Mesodermal cell (in vitro differentiated cells): ENCODE data around the gene GNG7.
"Not testable (repeated sequence)": the region's sequence is repeated elsewhere in the genome, so short reads cannot be mapped to it uniquely, and the experiment has no call there.

Experiments used
- H3K27ac ChIP-seq: 2 replicates; pipeline ENCODE4 v1.7.0; 2013; ENCODE audit warnings: mild to moderate bottlenecking, low read depth, low read length, moderate library complexity; ENCODE audit not compliant: severe bottlenecking
- H3K36me3 ChIP-seq: 2 replicates; pipeline ENCODE4 v1.7.1; 2013; ENCODE audit warnings: mild to moderate bottlenecking, low read length, moderate library complexity; ENCODE audit not compliant: control insufficient read depth, insufficient read depth
- H3K4me1 ChIP-seq: one replicate; pipeline ENCODE4 v1.7.1; 2013; ENCODE audit warnings: mild to moderate bottlenecking, low read length; ENCODE audit not compliant: insufficient read depth, control insufficient read depth, poor library complexity, severe bottlenecking
- H3K4me3 ChIP-seq: 2 replicates; pipeline ENCODE4 v1.7.0; 2013; ENCODE audit warnings: low read length, control low read depth, mild to moderate bottlenecking; ENCODE audit not compliant: insufficient read depth, poor library complexity, severe bottlenecking; ENCODE audit errors: extremely low read depth
- H3K9me3 ChIP-seq: 2 replicates; pipeline ENCODE4 v1.7.1; 2013; ENCODE audit warnings: mild to moderate bottlenecking, low read length, moderate library complexity; ENCODE audit not compliant: control insufficient read depth
- WGBS, 2 experiments: methylation state at CpG; one replicate each; pipeline ENCODE4 v1.1.5; 2013; ENCODE audit warnings: missing lambda C conversion rate in 2 of 2; ENCODE audit not compliant: insufficient coverage in 2 of 2; 5-methylcytosine and 5-hydroxymethylcytosine counted together

The GNG7 gene

GRCh38 chr19:2497186-2497585, 205.3 kb downstream of the GNG7 start:
- 93 to 95% methylated on average over 10 of the region's 10 CpGs for WGBS, 2 experiments
- Histone ChIP-seq H3K4me3 (no peak overlapping the region), H3K4me1 (peaks cover 45% of the 10 kb centered on the region), H3K36me3 (no peaks in the 10 kb centered on the region), H3K9me3 (peaks cover 5% of the 10 kb centered on the region), H3K27ac (no peak overlapping the region)

DNA sequence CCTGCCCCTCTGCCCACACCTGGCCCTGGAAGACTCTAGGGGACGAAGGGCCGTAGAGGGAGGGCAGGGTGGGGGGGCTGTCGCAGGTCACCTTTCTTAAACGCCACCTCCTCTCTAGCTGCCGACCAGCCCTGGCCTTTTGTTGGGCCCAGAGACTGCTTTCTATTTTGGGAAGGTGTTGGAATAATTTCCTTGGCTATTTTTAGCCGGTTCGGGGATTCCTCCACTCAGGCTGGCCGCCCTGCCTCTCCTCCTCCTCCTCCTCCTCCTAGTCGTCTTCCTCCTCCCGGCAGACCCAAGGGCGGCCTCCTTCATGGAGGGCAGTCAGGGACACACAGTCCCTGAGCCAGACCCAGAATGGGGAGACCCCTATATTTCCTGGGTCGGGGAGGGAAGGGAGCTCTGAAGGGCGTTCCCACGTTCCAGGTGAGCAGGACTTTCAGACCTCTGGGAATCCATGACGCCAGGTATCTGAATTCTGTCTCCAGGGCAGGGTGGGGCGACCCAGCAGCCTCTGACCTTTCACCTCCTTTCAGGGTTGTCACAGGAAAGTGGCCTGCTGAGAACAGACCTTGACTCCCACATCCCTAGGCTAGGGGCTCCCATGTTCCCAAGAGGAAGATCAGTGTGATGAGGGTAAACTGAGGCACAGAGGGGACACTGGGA, 206.7 kb downstream of the GNG7 start:
- Histone ChIP-seq H3K4me3 (peak overlapping the region; percentile 25), H3K36me3 (no peaks in the 10 kb centered on the region), H3K9me3 (peaks cover 5% of the 10 kb centered on the region), H3K4me1 (peaks cover 45% of the 10 kb centered on the region), H3K27ac (peak overlapping the region; percentile 83)
- 45 to 65% methylated on average over 5 to 8 of the region's 16 CpGs for WGBS, 2 experiments

DNA sequence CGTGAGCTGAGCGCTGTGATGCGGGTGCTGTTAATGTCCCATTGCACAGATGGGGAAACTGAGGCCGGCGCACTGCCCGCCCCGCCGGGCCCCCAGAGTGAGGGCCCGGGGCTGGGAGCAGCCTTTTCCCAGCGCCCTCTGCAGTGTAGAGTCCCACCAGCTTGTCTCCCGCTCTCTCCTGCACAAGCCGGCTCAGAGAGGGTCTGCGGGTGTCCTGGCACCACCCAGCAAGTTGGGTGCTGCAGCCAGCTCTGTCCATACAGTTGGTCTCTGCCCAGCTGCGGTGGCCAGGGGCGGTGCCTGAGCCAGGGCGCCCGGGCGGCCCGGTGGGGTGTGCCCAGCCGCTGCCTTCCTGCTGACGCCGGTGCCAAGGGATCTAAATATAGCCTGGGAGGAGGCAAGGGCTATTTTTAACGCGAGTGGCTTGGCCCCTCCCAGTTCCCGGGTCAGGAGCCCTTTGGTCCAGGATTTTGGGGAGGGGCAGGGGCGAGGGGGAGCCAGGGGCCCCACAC, 207.3 kb downstream of the GNG7 start:
- no peaks in the 10 kb centered on the region for H3K36me3 ChIP-seq
- WGBS, 2 experiments = 14 to 21% methylated on average over 23 to 24 of the region's 26 CpGs
- peak overlapping the region; percentile 25 for H3K4me3 ChIP-seq
- peaks cover 44% of the 10 kb centered on the region for H3K4me1 ChIP-seq
- H3K9me3 ChIP-seq = peaks cover 5% of the 10 kb centered on the region
- H3K27ac ChIP-seq = peak overlapping the region; percentile 83

- Histone ChIP-seq H3K36me3 (no peaks in the 10 kb centered on the region), H3K27ac (peak overlapping the region; percentile 83), H3K4me1 (peaks cover 40% of the 10 kb centered on the region), H3K4me3 (peak overlapping the region; percentile 25), H3K9me3 (peaks cover 5% of the 10 kb centered on the region)
- 25 to 38% methylated on average over 44 to 70 of the region's 72 CpGs for WGBS, 2 experiments
Observed at GRCh38 chr19:2494447-2495129, 207.9 kb downstream of the GNG7 start.

DNA sequence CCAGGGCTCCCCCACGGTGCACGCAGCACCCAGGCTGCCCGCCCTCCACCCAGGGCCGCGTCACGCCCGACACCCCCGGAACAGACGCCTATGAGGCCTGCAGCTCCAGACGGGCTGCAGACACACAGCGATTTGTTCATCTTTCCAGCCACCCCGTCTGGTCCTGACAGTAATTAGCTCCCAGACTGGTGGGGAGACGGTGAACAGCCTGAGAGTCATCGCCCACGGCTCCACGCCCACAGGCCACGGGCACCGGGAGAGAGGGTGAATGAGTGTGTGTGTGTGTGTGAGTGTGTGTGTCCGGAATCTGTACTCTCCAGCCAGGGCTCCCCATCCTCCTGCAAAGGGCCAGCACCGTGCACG, 208.4 kb downstream of the GNG7 start:
- peaks cover 40% of the 10 kb centered on the region for H3K4me1 ChIP-seq
- peaks cover 5% of the 10 kb centered on the region for H3K9me3 ChIP-seq
- H3K4me3 ChIP-seq = no peak overlapping the region
- peak overlapping the region; percentile 83 for H3K27ac ChIP-seq
- 87 to 90% methylated on average over 19 to 21 of the region's 21 CpGs for WGBS, 2 experiments
- no peaks in the 10 kb centered on the region for H3K36me3 ChIP-seq

GRCh38 chr19:2493448-2493847, 209.0 kb downstream of the GNG7 start:
- H3K4me3 ChIP-seq, H3K9me3 ChIP-seq, H3K36me3 ChIP-seq: not testable (repeated sequence)
- WGBS, 2 experiments = 75 to 80% methylated on average over 13 of the region's 14 CpGs
- peaks cover 44% of the 10 kb centered on the region for H3K4me1 ChIP-seq
- H3K27ac ChIP-seq = peak overlapping the region; percentile 49

GRCh38 chr19:2492870-2493269, 209.6 kb downstream of the GNG7 start:
- no peak overlapping the region for H3K27ac ChIP-seq
- H3K36me3 ChIP-seq = no peaks in the 10 kb centered on the region
- WGBS, 2 experiments = 67 to 70% methylated on average over 2 of the region's 8 CpGs
- H3K9me3 ChIP-seq = peaks cover 5% of the 10 kb centered on the region
- H3K4me1 ChIP-seq = peaks cover 50% of the 10 kb centered on the region
- no peak overlapping the region for H3K4me3 ChIP-seq

GRCh38 chr19:2491130-2491801, 211.2 kb downstream of the GNG7 start:
- Histone ChIP-seq H3K4me1 (peaks cover 46% of the 10 kb centered on the region), H3K4me3 (no peak overlapping the region), H3K36me3 (no peaks in the 10 kb centered on the region), H3K9me3 (no peaks in the 10 kb centered on the region), H3K27ac (no peak overlapping the region)
- 90 to 95% methylated on average over 20 to 22 of the region's 23 CpGs for WGBS, 2 experiments

- Histone ChIP-seq H3K4me3 (no peak overlapping the region), H3K27ac (no peak overlapping the region), H3K9me3 (no peaks in the 10 kb centered on the region), H3K4me1 (peaks cover 40% of the 10 kb centered on the region), H3K36me3 (no peaks in the 10 kb centered on the region)
- whole genome bisulfite sequencing, 2 experiments = 82 to 88% methylated on average over 4 to 7 of the region's 7 CpGs
Observed at GRCh38 chr19:2490659-2491058, 211.8 kb downstream of the GNG7 start.

- Histone ChIP-seq H3K9me3 (no peaks in the 10 kb centered on the region), H3K4me1 (peaks cover 26% of the 10 kb centered on the region), H3K27ac (peak overlapping the region; percentile 29), H3K36me3 (no peaks in the 10 kb centered on the region), H3K4me3 (peak overlapping the region; percentile 16)
- 17 to 19% methylated on average over 66 to 69 of the region's 78 CpGs for WGBS, 2 experiments
Observed at GRCh38 chr19:2488942-2489731, 213.4 kb downstream of the GNG7 start.
